ENCODE results near the gene MAPK9. TPM values are rescaled to one million over a fixed set of nuclear protein-coding genes. Genes with fewer than 3 reads are reported as not detected.
A peak's percentile ranks its signal among the peaks of the same experiment; 100 is the strongest.

MAPK9 gene
- total RNA-seq, 1 donor from 2014 or later, result 34.6 TPM

GRCh38 chr5:180287868-180288267 lies 4.0 kb downstream of the MAPK9 start:
- DNase-seq (ENCODE audit: low spot score), result no peak
- no peak overlapping the region for H3K4me3 Mint-ChIP-seq (ENCODE audit: unreplicated experiment)
- no peak overlapping the region for H3K27ac Mint-ChIP-seq (ENCODE audit: unreplicated experiment)
- peaks cover 6% of the 10 kb centered on the region for H3K36me3 Mint-ChIP-seq (ENCODE audit: low read depth)
- no peaks in the 10 kb centered on the region for H3K9me3 Mint-ChIP-seq (ENCODE audit: low read depth)
- no peak for TF ChIP-seq CTCF (IDR thresholded peaks at IDR 0.05)
- no peaks in the 10 kb centered on the region for H3K27me3 Mint-ChIP-seq (ENCODE audit: low read depth)
- H3K4me1 Mint-ChIP-seq (ENCODE audit: low read depth), result peaks cover 23% of the 10 kb centered on the region

- Mint-ChIP-seq H3K36me3 (ENCODE audit: low read depth) (peaks cover 6% of the 10 kb centered on the region), H3K27ac (ENCODE audit: unreplicated experiment) (no peak overlapping the region), H3K27me3 (ENCODE audit: low read depth) (no peaks in the 10 kb centered on the region), H3K4me3 (ENCODE audit: unreplicated experiment) (no peak overlapping the region), H3K4me1 (ENCODE audit: low read depth) (peaks cover 19% of the 10 kb centered on the region), H3K9me3 (ENCODE audit: low read depth) (no peaks in the 10 kb centered on the region)
- TF ChIP-seq CTCF (IDR thresholded peaks at IDR 0.05), result no peak
- no peak for DNase-seq (ENCODE audit: low spot score)
Observed at GRCh38 chr5:180287404-180287803, 4.5 kb downstream of the MAPK9 start.

GRCh38 chr5:180284149-180284548 lies 7.7 kb downstream of the MAPK9 start:
- TF ChIP-seq CTCF (IDR thresholded peaks at IDR 0.05), result no peak
- Mint-ChIP-seq H3K27me3 (ENCODE audit: low read depth) (no peaks in the 10 kb centered on the region), H3K27ac (ENCODE audit: unreplicated experiment) (no peak overlapping the region), H3K36me3 (ENCODE audit: low read depth) (peaks cover 16% of the 10 kb centered on the region), H3K4me1 (ENCODE audit: low read depth) (peaks cover 7% of the 10 kb centered on the region), H3K4me3 (ENCODE audit: unreplicated experiment) (no peak overlapping the region), H3K9me3 (ENCODE audit: low read depth) (no peaks in the 10 kb centered on the region)
- no peak for DNase-seq (ENCODE audit: low spot score)

- H3K4me1 Mint-ChIP-seq (ENCODE audit: low read depth), result peaks cover 7% of the 10 kb centered on the region
- peak overlapping the region; percentile 64 for H3K27ac Mint-ChIP-seq (ENCODE audit: unreplicated experiment)
- DNase-seq (ENCODE audit: low spot score), result no peak
- H3K36me3 Mint-ChIP-seq (ENCODE audit: low read depth), result peaks cover 19% of the 10 kb centered on the region
- H3K9me3 Mint-ChIP-seq (ENCODE audit: low read depth), result peaks cover under 1% of the 10 kb centered on the region
- H3K4me3 Mint-ChIP-seq (ENCODE audit: unreplicated experiment), result no peak overlapping the region
- no peak for TF ChIP-seq CTCF (IDR thresholded peaks at IDR 0.05)
- no peaks in the 10 kb centered on the region for H3K27me3 Mint-ChIP-seq (ENCODE audit: low read depth)
Observed at GRCh38 chr5:180283026-180283615, 8.8 kb downstream of the MAPK9 start.

- Mint-ChIP-seq H3K9me3 (ENCODE audit: low read depth) (peaks cover 4% of the 10 kb centered on the region), H3K36me3 (ENCODE audit: low read depth) (peaks cover 25% of the 10 kb centered on the region), H3K4me1 (ENCODE audit: low read depth) (peaks cover 5% of the 10 kb centered on the region), H3K27me3 (ENCODE audit: low read depth) (no peaks in the 10 kb centered on the region), H3K4me3 (ENCODE audit: unreplicated experiment) (no peak overlapping the region), H3K27ac (ENCODE audit: unreplicated experiment) (no peak overlapping the region)
- no peak for TF ChIP-seq CTCF (IDR thresholded peaks at IDR 0.05)
- no peak for DNase-seq (ENCODE audit: low spot score)
Observed at GRCh38 chr5:180282281-180282680, 9.6 kb downstream of the MAPK9 start.
